NCI-H2029 treated with DMSO at 0.1 percent for 48 hours (cell line): Measurements from ENCODE around the gene DNASE2.
"Not testable (repeated sequence)": the region's sequence is repeated elsewhere in the genome, so short reads cannot be mapped to it uniquely, and the experiment has no call there.

Source experiments
- DNase-seq: peaks from one replicate; lab custom pipeline; 2025; lab: John Stamatoyannopoulos, UW

Gene DNASE2

GRCh38 chr19:12881172-12881808 is at the start of gene DNASE2:
TSS of gene DNASE2 (minus strand) at chr19:12881449. CDS start at chr19:12881375, 74 bp downstream.
- peak; percentile 88 for DNase-seq

- DNase-seq, result no peak
These were observed 48.9 kb upstream of the DNASE2 start for GRCh38 chr19:12930002-12930645.

GRCh38 chr19:12924621-12925310 is 43.5 kb upstream of the DNASE2 start:
- no peak for DNase-seq

- DNase-seq, result no peak
These were observed 41.7 kb upstream of the DNASE2 start for GRCh38 chr19:12922959-12923358.

- DNase-seq, result peak; percentile 14
These were observed 39.8 kb upstream of the DNASE2 start for GRCh38 chr19:12921047-12921446.

- no peak for DNase-seq
These were observed 37.0 kb upstream of the DNASE2 start for GRCh38 chr19:12918253-12918652.

GRCh38 chr19:12915860-12916259 is 34.6 kb upstream of the DNASE2 start:
- not testable (repeated sequence) for DNase-seq

GRCh38 chr19:12913851-12914690 is 32.8 kb upstream of the DNASE2 start:
- DNase-seq, result peak; percentile 85

GRCh38 chr19:12913011-12913561 is 31.8 kb upstream of the DNASE2 start:
- peak; percentile 98 for DNase-seq

- peak; percentile 95 for DNase-seq
These were observed 31.3 kb upstream of the DNASE2 start for GRCh38 chr19:12912571-12912970.

GRCh38 chr19:12907166-12907565 is 25.9 kb upstream of the DNASE2 start:
- DNase-seq, result no peak

- DNase-seq, result no peak
These were observed 18.8 kb upstream of the DNASE2 start for GRCh38 chr19:12899891-12900518.

- DNase-seq, result no peak
These were observed 15.2 kb upstream of the DNASE2 start for GRCh38 chr19:12896460-12896859.

GRCh38 chr19:12893582-12893981 is 12.3 kb upstream of the DNASE2 start:
- DNase-seq, result no peak

- DNase-seq, result no peak
These were observed 10.3 kb upstream of the DNASE2 start for GRCh38 chr19:12891553-12892021.

GRCh38 chr19:12890787-12891552 is 9.7 kb upstream of the DNASE2 start, which contains the start of gene GCDH:
TSS of gene GCDH (plus strand) at chr19:12891160. CDS start at chr19:12891305, 145 bp downstream.
- DNase-seq, result peak; percentile 97

- DNase-seq, result not testable (repeated sequence)
These were observed 9.1 kb upstream of the DNASE2 start for GRCh38 chr19:12890299-12890786.

GRCh38 chr19:12888006-12888603 is 6.9 kb upstream of the DNASE2 start:
- DNase-seq, result no peak

- DNase-seq, result no peak
These were observed 5.9 kb upstream of the DNASE2 start, which contains the start of gene KLF1 for GRCh38 chr19:12886969-12887747. TSS of gene KLF1 (minus strand) at chr19:12887201. CDS start at chr19:12887140, 61 bp downstream.
